Measurements from ENCODE around the gene PLXNB3.
"Not testable (repeated sequence)": the region's sequence is repeated elsewhere in the genome, so short reads cannot be mapped to it uniquely, and the experiment has no call there.

DNA sequence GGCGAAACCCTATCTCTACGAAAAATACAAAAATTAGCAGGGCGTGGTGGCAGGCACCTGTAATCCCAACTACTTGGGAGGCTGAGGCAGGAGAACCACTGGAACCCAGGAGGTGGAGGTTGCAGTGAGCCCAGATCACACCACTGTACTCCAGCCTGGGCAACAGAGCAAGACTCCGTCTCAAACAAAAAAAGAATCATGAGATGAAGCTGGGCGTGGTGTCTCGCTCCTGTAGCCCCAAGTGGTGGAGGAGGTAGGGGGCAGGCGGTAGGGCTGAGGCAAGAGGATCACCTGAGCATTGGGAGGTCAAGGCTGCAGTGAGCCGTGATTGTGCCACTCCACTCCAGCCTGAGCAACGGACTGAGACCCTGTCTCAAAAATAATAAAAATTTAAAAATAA, 54.0 kb downstream of the PLXNB3 start:
- TF ChIP-seq PPARA (CRISPR knock-in tag; IDR thresholded peaks at IDR 0.05; ENCODE audit: borderline replicate concordance); RARB (CRISPR knock-in tag; IDR thresholded peaks at IDR 0.05); TOX (CRISPR knock-in tag; IDR thresholded peaks at IDR 0.05; ENCODE audit: borderline replicate concordance); PATZ1 (CRISPR knock-in tag; IDR thresholded peaks at IDR 0.05; ENCODE audit: borderline replicate concordance); ZFP3 (CRISPR knock-in tag; IDR thresholded peaks at IDR 0.05); ZC3H10 (CRISPR knock-in tag; IDR thresholded peaks at IDR 0.05); CSDC2 (CRISPR knock-in tag; IDR thresholded peaks at IDR 0.05); TCF4 (CRISPR knock-in tag; IDR thresholded peaks at IDR 0.05; ENCODE audit: borderline replicate concordance); ZFP30 (CRISPR knock-in tag; IDR thresholded peaks at IDR 0.05); ZNF565 (CRISPR knock-in tag; conservative IDR thresholded peaks at IDR 0.05; ENCODE audit: low read depth): not testable (repeated sequence)
- TF ChIP-seq, protein P1, sequence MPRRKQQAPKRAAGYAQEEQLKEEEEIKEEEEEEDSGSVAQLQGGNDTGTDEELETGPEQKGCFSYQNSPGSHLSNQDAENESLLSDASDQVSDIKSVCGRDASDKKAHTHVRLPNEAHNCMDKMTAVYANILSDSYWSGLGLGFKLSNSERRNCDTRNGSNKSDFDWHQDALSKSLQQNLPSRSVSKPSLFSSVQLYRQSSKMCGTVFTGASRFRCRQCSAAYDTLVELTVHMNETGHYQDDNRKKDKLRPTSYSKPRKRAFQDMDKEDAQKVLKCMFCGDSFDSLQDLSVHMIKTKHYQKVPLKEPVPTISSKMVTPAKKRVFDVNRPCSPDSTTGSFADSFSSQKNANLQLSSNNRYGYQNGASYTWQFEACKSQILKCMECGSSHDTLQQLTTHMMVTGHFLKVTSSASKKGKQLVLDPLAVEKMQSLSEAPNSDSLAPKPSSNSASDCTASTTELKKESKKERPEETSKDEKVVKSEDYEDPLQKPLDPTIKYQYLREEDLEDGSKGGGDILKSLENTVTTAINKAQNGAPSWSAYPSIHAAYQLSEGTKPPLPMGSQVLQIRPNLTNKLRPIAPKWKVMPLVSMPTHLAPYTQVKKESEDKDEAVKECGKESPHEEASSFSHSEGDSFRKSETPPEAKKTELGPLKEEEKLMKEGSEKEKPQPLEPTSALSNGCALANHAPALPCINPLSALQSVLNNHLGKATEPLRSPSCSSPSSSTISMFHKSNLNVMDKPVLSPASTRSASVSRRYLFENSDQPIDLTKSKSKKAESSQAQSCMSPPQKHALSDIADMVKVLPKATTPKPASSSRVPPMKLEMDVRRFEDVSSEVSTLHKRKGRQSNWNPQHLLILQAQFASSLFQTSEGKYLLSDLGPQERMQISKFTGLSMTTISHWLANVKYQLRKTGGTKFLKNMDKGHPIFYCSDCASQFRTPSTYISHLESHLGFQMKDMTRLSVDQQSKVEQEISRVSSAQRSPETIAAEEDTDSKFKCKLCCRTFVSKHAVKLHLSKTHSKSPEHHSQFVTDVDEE (CRISPR knock-in tag; IDR thresholded peaks at IDR 0.05): not testable (repeated sequence)
- TF ChIP-seq, protein P2, sequence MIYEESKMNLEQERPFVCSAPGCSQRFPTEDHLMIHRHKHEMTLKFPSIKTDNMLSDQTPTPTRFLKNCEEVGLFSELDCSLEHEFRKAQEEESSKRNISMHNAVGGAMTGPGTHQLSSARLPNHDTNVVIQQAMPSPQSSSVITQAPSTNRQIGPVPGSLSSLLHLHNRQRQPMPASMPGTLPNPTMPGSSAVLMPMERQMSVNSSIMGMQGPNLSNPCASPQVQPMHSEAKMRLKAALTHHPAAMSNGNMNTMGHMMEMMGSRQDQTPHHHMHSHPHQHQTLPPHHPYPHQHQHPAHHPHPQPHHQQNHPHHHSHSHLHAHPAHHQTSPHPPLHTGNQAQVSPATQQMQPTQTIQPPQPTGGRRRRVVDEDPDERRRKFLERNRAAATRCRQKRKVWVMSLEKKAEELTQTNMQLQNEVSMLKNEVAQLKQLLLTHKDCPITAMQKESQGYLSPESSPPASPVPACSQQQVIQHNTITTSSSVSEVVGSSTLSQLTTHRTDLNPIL (CRISPR knock-in tag; IDR thresholded peaks at IDR 0.05; ENCODE audit: low read depth): not testable (repeated sequence)
